ENCODE data around the gene PTX4.

PTX4 gene

DNA sequence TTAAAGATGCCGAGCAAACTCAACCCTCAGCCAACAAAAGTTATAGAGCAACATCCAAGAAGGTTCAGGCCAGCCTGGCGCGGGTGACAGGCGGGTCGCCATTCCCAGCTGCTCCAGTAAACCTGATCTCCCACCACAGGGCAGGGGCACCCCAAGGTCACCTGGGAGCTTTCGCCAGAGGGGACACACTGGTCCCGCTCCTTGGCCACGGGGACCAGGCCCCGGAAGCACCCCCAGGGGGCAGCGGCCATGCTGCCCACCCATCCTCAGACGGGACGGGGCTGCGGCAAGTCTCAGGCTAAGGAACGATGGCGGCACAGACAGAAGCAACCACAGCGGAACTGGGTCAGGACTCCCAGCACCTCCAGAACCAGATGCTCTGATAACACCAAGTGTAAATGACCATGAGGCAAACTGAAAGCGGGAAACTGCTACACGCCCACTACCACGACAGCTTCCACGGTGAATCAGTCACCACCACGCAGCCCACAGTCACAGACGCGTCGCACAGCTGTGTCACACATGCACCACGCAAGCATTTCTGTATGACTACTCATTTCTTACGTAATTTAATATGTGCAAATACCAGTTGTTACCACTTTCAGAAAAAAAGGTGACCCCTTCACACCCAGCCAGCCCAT lies 30.3 kb downstream of the PTX4 start:
- no peak for DNase-seq

DNA sequence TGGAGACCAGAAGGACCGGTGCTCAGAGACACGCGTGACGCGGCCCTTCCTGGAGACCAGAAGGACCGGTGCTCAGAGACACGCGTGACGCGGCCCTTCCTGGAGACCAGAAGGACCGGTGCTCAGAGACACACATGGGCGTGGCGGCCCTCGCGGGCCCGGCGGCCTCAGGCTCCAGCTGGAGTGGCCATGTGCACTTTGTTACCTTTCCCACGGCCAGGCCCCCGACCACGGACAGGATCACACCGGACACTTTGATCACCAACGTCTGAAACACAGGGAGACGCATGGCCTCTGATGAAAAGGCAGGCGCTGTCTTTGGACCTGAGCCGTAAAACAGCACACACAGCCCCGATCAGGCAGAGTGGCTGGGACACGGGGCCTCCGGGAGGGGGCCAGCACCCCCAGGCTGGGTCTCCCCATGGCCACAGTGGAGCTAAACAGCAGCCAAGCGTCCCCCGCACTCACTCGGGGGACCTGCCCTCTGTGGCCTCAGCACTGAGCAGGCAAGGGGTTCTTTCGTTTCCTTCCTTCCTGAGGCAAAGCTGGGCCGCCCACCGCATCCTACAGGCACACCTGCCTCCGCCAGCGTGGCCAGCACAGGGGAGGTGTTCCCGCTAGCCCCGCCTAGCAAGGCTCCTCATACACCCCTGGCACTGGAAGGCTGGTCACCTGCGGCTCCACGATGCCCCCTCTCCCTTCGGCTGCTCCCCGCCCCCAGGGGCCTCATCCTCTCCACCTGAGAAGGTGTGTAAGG lies 31.1 kb downstream of the PTX4 start:
- no peak for DNase-seq

DNA sequence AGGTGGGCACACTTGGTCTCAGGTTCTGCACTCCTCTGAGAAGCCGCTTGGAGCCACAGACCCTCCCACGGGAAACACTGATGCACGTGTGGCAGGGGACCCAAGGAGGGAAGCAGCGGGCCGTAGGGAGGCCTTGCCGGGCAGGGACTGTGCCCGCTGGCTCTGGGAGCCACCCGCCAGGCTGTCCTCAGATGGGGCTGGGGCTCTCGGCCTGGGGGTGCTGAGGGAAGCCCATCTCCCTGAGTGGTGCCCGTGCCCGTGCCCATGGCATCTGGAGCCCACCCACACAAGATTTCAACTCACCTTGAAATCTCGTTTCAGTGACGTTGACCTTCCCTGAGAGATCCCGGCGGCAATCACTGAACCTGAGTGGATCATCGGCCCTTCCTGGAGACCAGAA lies 31.8 kb downstream of the PTX4 start:
- DNase-seq = no peak

GRCh38 chr16:1455190-1456171 lies 33.3 kb downstream of the PTX4 start:
- no peak for DNase-seq

GRCh38 chr16:1454561-1454960 lies 34.2 kb downstream of the PTX4 start:
- DNase-seq = no peak

DNA sequence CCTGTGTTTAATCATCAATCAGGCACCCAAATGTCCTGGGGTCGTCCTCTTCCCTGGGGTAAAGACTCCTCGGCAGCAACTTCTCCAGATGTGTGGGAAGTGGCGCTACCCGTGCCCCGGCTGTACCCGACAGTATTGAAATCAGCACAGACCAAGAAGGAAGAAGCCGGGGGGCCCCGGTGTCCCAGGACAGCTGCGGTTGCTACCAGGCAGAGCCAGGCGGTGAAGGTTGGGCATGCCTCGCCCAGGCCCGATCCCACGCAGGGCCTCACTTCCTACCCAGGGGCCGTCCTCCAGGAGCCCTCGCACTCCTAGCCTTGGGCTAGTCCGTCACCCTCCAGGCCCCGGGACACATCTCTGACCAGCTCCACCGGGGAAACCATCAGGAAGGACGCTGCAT lies 35.4 kb downstream of the PTX4 start:
- DNase-seq = no peak

GRCh38 chr16:1452530-1452929 lies 36.2 kb downstream of the PTX4 start:
- no peak for DNase-seq

DNA sequence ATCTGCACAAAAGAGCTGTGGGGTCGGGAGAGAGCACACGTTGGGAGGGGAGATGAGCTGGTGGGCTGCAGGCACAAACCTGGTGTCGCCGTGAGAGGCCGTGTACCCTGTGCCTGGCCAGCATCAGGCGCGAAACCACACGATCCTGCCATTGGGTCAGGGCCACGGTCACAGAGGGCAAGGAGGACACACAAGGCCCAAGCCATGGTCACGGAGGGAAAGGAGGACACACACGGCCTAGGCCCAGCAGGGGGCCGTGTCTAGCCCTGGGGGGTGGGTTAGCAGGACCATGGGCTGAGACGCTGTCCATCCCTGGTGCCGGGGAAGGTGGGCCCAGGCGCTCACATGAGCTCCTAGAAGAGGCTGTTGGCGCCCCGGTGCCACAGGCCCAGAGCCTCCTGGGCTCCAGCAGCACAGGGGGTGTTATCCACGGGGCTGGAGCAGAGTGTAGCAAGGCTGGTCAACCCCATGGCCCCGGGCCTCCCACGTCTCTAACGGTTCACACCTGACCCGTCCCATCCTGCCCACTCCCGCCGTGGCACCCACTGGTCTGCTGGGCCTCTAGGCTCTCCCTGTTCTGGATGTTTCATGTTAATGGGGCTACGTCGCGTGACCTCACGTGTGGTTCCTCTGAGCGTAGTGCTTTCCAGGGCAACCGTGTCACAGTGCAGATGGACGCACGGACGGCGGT lies 36.9 kb downstream of the PTX4 start:
- no peak for DNase-seq

DNA sequence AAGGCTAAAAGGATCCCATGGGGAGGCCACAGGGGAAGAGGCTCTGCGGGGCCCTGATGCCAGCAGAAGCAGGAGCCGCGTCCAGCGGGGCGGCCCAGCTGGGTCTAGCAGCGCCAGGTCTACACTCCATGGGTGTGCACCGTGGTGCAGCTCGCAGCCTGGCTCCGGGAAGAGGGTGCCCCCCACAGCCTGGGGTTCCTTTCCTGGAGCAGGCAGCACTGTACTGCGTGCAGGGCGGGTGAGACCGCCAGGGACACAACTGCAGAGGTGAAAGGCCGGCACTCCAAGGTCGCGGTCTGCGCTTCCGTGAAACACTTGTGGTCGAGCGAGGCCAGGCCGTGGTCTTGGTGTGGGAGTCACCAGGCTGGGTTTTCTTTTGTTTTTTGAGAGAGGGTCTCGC lies 37.9 kb downstream of the PTX4 start:
- DNase-seq = no peak

- DNase-seq = no peak
Observed at GRCh38 chr16:1450218-1450617, 38.5 kb downstream of the PTX4 start.

DNA sequence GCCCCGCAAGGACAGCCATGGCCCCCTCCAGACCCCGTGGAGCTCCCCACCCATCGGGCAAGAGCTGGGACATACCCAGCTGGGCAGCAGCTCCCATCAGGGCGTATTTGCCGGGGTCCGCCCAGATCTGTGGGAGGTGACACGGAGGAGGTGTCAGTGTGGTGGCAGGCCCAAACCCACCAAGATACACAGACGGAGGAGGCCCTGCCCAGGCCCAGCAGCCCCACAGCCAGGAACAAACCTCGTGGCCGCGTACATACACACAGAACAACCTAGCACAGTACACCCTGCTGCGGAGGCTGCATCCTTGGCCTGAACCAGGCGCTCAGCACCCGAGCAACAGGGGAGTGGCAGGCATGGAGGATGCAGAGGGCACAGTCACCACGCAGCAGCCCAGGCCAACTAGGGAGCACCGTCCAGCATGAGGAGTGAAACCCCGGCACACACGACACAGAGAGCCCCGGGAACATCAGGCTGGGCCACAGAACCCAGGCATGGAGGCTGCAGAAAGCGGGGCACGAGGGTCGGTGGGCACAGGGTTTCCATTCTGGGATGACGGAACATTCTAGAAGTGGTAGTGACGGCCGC lies 39.4 kb downstream of the PTX4 start:
- no peak for DNase-seq

- no peak for DNase-seq
Observed at GRCh38 chr16:1448536-1449116, 40.1 kb downstream of the PTX4 start.

GRCh38 chr16:1447965-1448364 lies 40.8 kb downstream of the PTX4 start:
- DNase-seq = no peak

- DNase-seq = no peak
Observed at GRCh38 chr16:1446296-1447080, 42.3 kb downstream of the PTX4 start.

DNA sequence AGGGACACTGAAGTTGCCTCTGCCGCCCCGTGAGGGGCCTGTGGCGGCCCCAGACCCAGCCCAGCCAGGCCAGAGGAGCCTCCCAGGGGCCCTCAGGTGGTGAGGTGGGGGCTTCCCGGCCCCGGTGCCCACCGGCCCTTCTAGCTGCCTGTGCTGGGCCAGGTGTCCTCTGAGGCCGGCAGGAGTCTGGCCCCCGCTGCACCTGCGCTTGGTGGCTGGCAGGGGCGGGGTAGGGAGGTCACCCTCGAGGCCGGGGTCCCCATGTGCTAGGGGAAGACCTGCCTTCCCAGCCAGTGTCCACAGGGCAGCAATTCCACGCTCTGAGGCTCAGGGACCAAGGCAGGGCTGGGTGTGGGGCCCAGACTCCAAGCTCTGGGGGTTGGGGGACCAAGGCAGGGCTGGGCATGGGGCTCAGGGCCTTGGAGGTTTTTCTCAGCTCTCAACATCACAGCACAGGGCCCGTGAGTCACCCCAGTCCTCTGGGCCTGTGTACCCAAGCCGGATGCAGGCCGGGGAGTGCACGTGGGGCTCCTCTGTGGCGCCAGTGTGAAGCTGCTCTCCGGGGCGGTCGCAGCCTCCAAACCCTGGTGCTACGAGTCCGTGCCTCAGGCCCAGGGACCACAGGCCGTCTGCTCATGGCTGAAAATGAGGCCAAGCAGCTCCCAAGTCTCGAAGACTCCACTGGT lies 43.1 kb downstream of the PTX4 start:
- no peak for DNase-seq

GRCh38 chr16:1444730-1445517 lies 43.8 kb downstream of the PTX4 start:
- no peak for DNase-seq

DNA sequence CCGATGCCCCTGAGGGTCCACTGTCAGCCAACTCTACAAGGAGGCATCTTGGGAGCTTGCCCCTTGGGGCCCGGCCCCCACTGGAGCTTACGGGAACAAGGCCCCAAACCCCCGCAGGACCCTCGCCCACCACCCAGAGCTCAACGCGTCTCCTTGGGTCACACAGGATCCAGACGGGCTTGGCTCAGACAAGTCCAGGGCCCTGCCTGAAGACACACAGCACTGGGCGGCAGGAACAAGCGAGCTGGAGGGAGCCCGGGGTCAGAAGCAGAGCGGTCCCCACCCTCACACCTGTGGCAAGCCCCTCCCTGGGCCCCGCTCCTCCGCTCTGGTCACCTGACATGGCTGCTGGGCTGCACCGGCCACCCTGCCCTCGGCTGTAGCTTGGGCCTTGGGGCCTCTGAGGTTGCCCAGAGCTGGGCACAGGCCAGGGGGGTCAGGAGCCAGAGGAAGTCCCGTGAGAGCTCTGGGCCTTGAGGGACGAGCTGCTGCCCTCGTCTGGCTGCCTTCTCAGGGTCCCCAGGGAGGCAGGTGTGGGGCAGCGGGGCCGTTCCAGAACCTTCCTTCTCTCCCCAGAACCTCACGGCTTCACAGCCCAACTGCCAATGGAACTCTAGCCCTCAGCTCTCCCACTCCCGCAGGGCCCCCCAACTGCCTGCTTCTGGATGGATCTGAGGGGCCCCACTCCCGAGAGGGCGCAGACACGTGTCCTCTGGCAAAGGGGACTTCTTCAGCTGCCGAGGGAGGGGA lies 44.6 kb downstream of the PTX4 start, which contains the start of gene CCDC154:
Gene CCDC154, minus strand, starts transcription at position 577 of the 750 bp plus-strand sequence. Its CDS starts 234 bp downstream, at position 343.
- DNase-seq = no peak

DNA sequence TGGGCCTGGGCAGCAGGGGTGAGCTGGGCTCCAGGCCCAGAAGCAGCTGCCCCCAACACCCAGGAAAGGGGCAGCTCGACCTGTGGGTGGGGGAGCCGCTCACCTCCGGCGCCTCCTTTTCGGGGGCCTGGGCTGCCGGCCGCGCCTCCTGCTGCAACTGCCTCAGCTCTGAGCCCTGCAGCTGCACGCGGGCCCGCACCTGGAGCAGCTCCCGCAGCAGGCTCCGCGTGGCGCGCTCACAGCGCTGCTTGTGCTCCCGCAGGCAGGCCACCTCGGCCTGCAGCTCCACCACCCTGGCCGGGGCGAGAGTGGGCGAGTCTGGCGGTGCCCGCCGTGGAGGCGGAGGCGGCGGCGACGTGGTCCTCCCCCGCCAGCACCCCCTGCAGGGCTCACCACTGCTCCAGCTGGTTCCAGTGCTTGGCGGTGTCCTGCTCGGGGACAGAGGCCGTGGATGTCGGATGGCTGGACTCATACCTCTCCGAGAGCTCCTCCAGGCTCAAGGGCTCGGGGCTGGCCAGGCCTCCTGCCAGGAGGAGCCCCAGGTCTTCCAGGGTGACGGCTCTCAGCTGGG lies 45.3 kb downstream of the PTX4 start:
- DNase-seq = no peak

DNA sequence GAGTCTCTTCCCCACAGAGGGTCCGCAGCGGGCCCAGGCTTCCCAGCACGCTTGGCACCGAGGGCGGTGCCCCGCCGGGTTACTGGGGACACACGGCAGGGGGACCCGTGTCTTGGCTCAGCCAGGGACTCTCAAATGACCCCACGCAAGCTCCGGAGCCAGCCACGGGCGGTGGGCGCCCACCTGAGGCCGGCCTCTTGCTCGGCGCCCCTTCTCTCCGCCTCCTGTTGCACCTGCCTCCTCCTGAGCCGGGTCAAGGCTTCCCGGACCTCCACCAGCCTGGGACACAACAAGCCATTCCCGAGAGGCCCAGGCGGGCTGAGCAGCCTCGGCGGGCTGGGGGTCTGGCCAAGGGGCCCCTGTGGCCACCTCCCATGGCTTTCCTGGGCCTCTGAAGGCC lies 46.0 kb downstream of the PTX4 start:
- DNase-seq = no peak

Measured in CD4-positive, alpha-beta T cell treated with Interleukin-4 for 4 hours (primary cell).